Keratinocyte (primary cell): ENCODE data around the gene SLC35A2. TPM values are rescaled to one million over a fixed set of nuclear protein-coding genes. Genes with fewer than 3 reads are reported as not detected.
A peak's percentile ranks its signal among the peaks of the same experiment; 100 is the strongest.

ENCODE experiments used
- DNase-seq: peaks from one replicate; pipeline ENCODE4 v3.0.0-alpha.2; 2011; ENCODE audit warnings: low read depth, missing footprints, low spot score
- FAIRE-seq: peaks from 2 replicates; lab custom pipeline; 2011; peaks lifted over from hg19 to GRCh38; lab: Jason Lieb, UNC
- H2AFZ ChIP-seq: 2 replicates; pipeline ENCODE4 v1.6.0; 2012; ENCODE audit warnings: low read length, control low read depth, inconsistent platforms; ENCODE audit not compliant: control insufficient read depth
- H3K27ac ChIP-seq: 2 replicates; pipeline ENCODE4 v1.5.1; 2011; ENCODE audit warnings: low read length; ENCODE audit not compliant: control insufficient read depth, insufficient read depth
- H3K27me3 ChIP-seq: 3 replicates; pipeline ENCODE4 v1.6.0; 2011; ENCODE audit warnings: low read length; ENCODE audit not compliant: control insufficient read depth, insufficient read depth; ENCODE audit errors: extremely low read depth
- H3K36me3 ChIP-seq, 2 experiments: 2 replicates in 1 of 2; 3 replicates in 1 of 2; pipeline ENCODE4 v1.5.1; 2011; ENCODE audit warnings: low read length in 2 of 2, mild to moderate bottlenecking in 1 of 2; ENCODE audit not compliant: control insufficient read depth in 2 of 2, insufficient read depth in 2 of 2; ENCODE audit errors: extremely low read depth in 1 of 2
- H3K4me1 ChIP-seq: 3 replicates; pipeline ENCODE4 v1.5.1; 2011; ENCODE audit warnings: low read length; ENCODE audit not compliant: control insufficient read depth, insufficient read depth; ENCODE audit errors: extremely low read depth
- H3K4me2 ChIP-seq: 3 replicates; pipeline ENCODE4 v1.6.0; 2011; ENCODE audit warnings: low read depth, low read length; ENCODE audit not compliant: control insufficient read depth, insufficient read depth; ENCODE audit errors: extremely low read depth
- H3K4me3 ChIP-seq, 3 experiments: fragments of 200-600 bp in 1 of 3; sonication (generic) in 1 of 3; 2 replicates in 2 of 3; 3 replicates in 1 of 3; pipeline ENCODE4 v1.5.1; 2011 to 2016; ENCODE audit warnings: low read length in 3 of 3, mild to moderate bottlenecking in 3 of 3, control low read depth in 2 of 3, inconsistent platforms in 1 of 3, low read depth in 1 of 3, mixed read lengths in 1 of 3, mixed run types in 1 of 3, moderate library complexity in 1 of 3; ENCODE audit not compliant: control insufficient read depth in 2 of 3, insufficient read depth in 2 of 3; ENCODE audit errors: extremely low read depth in 1 of 3
- H3K79me2 ChIP-seq: 2 replicates; pipeline ENCODE4 v1.6.0; 2012; ENCODE audit warnings: low read length; ENCODE audit not compliant: control insufficient read depth, insufficient read depth
- H3K9ac ChIP-seq: 3 replicates; pipeline ENCODE4 v1.6.0; 2011; ENCODE audit warnings: low read length; ENCODE audit not compliant: control insufficient read depth, insufficient read depth; ENCODE audit errors: extremely low read depth
- H3K9me1 ChIP-seq: 3 replicates; pipeline ENCODE4 v1.6.0; 2011; ENCODE audit warnings: low read length; ENCODE audit not compliant: control insufficient read depth, insufficient read depth; ENCODE audit errors: extremely low read depth
- H3K9me3 ChIP-seq: 2 replicates; pipeline ENCODE4 v1.5.1; 2012; ENCODE audit warnings: low read depth, low read length; ENCODE audit not compliant: control insufficient read depth
- H4K20me1 ChIP-seq: 3 replicates; pipeline ENCODE4 v1.6.0; 2011; ENCODE audit warnings: low read length; ENCODE audit not compliant: control insufficient read depth, insufficient read depth; ENCODE audit errors: extremely low read depth
- EZH2 ChIP-seq: IDR thresholded peaks from one replicate; pipeline ENCODE4 v1.6.1; 2012; ENCODE audit warnings: inconsistent platforms, mild to moderate bottlenecking, low read length, moderate library complexity
- dilution Hi-C: fragments of 300-500 bp; cut with MboI; formaldehyde crosslinking; loops from one replicate; pipeline ENCODE4 v1.7.0; 2020; ENCODE audit warnings: low sequenced_read_pairs; ENCODE audit not compliant: extremely low pct_ligation_motif_present
- polyA plus RNA-seq, 5 experiments: library from polyadenylated mRNA; depleted of rRNA in 3 of 5; stranded (reverse) in 3 of 5; stranded (forward) in 1 of 5; unstranded in 1 of 5; fragments of >200 nt; gene quantifications; 1 replicate in 1 of 5; 2 replicates in 3 of 5; 3 replicates in 1 of 5; pipeline versions ENCODE4 v1.2.1 to v1.2.3, GENCODE V29; 2011 to 2012; ENCODE audit warnings: missing spikeins in 2 of 5, low read depth in 1 of 5, low replicate concordance in 1 of 5
- TF ChIP-seq, protein P1 (sequence below), 3 experiments: IDR thresholded peaks in 1 of 3; conservative IDR thresholded peaks in 1 of 3; optimal IDR thresholded peaks in 1 of 3; 2 replicates in 2 of 3; 3 replicates in 1 of 3; pipeline versions ENCODE3 to v1.5.1; 2011; ENCODE audit warnings: low read length in 3 of 3, mild to moderate bottlenecking in 3 of 3, moderate library complexity in 2 of 3, control low read depth in 1 of 3, inconsistent platforms in 1 of 3; ENCODE audit not compliant: insufficient read depth in 2 of 3; ENCODE audit errors: extremely low read depth in 1 of 3

The SLC35A2 gene
- polyA plus RNA-seq, 1 donor (not counting 4 experiments of a cell fraction or from before 2014, with no cell fraction given) = 39.4 TPM

DNA sequence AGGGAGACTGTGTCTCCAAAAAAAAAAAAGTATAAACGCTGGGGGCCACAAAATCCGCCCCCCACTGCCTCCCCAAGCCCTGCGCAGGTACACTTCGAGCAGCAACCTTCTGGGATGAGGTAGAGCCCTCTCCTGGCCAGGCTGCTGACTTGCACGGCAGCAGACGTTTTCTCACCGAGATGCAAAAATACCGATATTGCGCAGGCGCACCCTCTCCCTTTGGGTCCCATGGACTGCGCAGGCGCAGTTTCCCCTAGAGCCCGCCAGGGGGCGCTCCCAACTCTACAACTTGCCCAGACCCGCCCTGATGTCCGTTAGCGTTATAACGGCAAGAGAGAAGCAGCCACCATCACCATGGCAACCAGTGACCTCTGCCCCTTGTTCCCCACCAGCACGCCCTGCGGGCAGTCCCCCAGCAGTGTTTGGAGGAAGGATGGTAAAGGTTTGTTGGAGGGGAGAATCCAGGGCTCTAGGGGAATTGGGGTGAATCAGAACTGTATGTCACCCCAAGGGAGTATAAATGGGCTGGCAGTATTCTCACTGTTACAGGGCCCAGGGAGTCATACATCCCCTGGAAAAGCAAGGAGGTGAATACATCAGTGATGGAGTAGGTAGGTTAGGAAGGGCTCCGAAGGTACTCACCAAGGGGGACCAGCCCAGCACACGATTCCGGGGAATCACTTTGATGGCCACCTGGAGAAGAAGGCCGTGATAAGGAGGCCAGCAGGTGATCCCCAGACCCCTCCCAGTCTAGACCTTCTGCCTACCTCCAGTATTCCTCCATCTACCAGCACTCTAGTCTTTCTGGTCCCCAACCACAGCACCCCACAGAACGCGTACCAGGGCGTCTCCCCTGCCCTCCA lies 5.9 kb upstream of the SLC35A2 start:
- H3K4me2 ChIP-seq = peak overlapping the region; percentile 87
- H3K9me3 ChIP-seq = no peaks in the 10 kb centered on the region
- dilution Hi-C loops = no loop called here
- peak overlapping the region; percentile 48 to 64 (median 62) for H3K4me3 ChIP-seq
- peak; percentile 74 for FAIRE-seq
- H3K9ac ChIP-seq = peak overlapping the region; percentile 80
- H3K27me3 ChIP-seq = no peaks in the 10 kb centered on the region
- H3K79me2 ChIP-seq = peaks cover 17% of the 10 kb centered on the region
- H2AFZ ChIP-seq = no peak overlapping the region
- TF ChIP-seq, protein P1, sequence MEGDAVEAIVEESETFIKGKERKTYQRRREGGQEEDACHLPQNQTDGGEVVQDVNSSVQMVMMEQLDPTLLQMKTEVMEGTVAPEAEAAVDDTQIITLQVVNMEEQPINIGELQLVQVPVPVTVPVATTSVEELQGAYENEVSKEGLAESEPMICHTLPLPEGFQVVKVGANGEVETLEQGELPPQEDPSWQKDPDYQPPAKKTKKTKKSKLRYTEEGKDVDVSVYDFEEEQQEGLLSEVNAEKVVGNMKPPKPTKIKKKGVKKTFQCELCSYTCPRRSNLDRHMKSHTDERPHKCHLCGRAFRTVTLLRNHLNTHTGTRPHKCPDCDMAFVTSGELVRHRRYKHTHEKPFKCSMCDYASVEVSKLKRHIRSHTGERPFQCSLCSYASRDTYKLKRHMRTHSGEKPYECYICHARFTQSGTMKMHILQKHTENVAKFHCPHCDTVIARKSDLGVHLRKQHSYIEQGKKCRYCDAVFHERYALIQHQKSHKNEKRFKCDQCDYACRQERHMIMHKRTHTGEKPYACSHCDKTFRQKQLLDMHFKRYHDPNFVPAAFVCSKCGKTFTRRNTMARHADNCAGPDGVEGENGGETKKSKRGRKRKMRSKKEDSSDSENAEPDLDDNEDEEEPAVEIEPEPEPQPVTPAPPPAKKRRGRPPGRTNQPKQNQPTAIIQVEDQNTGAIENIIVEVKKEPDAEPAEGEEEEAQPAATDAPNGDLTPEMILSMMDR (optimal IDR thresholded peaks at IDR 0.05 in 1 of 3, IDR thresholded peaks at IDR 0.05 in 1 of 3, conservative IDR thresholded peaks at IDR 0.05 in 1 of 3; ENCODE audit: extremely low read depth in 1 of 3, insufficient read depth in 2 of 3, low read length in 3 of 3) = peak in 2 of 3 experiments; percentile 92 to 94
- no peak for TF ChIP-seq EZH2
- peaks cover 20% of the 10 kb centered on the region for H3K4me1 ChIP-seq
- no peaks in the 10 kb centered on the region for H3K9me1 ChIP-seq
- peaks cover 0 to 7% of the 10 kb centered on the region in 2 experiments for H3K36me3 ChIP-seq
- no peak for DNase-seq
- peak overlapping the region; percentile 36 for H3K27ac ChIP-seq
- no peaks in the 10 kb centered on the region for H4K20me1 ChIP-seq

DNA sequence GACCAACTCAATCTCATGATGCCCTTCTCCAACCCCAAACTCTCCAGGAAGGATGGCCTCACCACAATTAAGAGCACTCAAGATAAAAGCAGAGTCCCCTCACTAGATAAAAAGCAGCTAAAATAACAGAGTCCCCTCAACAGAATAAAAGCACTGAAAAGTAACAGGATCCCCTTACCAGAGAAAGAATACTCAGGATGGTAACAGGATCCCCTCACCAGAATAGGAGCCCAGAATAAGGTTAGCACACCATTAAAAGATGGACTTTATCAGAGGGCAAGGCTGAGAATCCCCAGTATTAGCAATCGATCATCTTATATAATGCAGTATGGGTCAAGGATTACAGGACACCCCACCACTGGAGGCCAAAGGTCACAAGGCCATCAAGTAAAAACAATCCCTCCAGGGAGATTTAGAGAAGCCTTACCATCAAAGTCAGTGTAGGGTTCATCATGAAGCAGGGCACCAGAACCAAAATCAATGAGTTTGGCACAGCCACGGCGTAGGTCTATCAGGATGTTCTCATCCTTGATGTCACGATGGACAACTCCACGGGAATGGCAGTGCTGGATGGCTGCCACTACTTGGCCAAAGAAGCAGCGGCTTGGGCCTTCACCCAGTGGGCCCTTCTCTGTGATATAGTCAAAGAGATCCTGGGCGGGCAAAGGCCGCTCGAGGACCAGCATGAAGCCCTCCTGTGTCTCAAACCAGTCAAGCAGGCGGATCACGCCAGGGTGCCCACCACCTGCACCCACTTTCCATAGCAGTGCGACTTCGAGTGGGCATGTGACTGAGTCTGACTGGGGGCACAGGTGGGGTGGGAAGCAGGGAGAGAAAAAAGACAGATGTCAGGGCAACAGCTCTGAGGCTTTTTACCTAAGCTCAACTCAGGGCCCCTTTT lies 3.4 kb upstream of the SLC35A2 start:
- Histone ChIP-seq H3K9me3 (peaks cover 2% of the 10 kb centered on the region), H3K4me1 (peaks cover 19% of the 10 kb centered on the region), H3K36me3 (peaks cover 0 to 7% of the 10 kb centered on the region in 2 experiments), H3K79me2 (peaks cover 33% of the 10 kb centered on the region), H3K4me3 (no peak overlapping the region), H3K4me2 (no peak overlapping the region), H3K27me3 (no peaks in the 10 kb centered on the region), H3K27ac (no peak overlapping the region), H2AFZ (no peak overlapping the region), H4K20me1 (no peaks in the 10 kb centered on the region), H3K9ac (no peak overlapping the region), H3K9me1 (no peaks in the 10 kb centered on the region)
- no peak for DNase-seq
- FAIRE-seq = no peak
- no peak for TF ChIP-seq EZH2
- TF ChIP-seq, protein P1 (optimal IDR thresholded peaks at IDR 0.05 in 1 of 3, IDR thresholded peaks at IDR 0.05 in 1 of 3, conservative IDR thresholded peaks at IDR 0.05 in 1 of 3; ENCODE audit: extremely low read depth in 1 of 3, insufficient read depth in 2 of 3, low read length in 3 of 3) = no peak
- dilution Hi-C loops = no loop called here
